Measurements from ENCODE around the gene AMMECR1.

Gene AMMECR1

GRCh38 chrX:110228453-110228852, 89.4 kb downstream of the AMMECR1 start:
- Histone ChIP-seq H3K27me3 (ENCODE audit: low read depth) (no peaks in the 10 kb centered on the region), H3K4me1 (peaks cover 10% of the 10 kb centered on the region), H3K36me3 (replicated peaks) (no peaks in the 10 kb centered on the region), H3K4me3 (no peak overlapping the region), H3K9me3 (no peaks in the 10 kb centered on the region)
- in situ Hi-C loops (cut with MboI; ENCODE audit: low sequenced_read_pairs) = no loop called here
- no peak for DNase-seq (ENCODE audit: low spot score in 2 of 2)

DNA sequence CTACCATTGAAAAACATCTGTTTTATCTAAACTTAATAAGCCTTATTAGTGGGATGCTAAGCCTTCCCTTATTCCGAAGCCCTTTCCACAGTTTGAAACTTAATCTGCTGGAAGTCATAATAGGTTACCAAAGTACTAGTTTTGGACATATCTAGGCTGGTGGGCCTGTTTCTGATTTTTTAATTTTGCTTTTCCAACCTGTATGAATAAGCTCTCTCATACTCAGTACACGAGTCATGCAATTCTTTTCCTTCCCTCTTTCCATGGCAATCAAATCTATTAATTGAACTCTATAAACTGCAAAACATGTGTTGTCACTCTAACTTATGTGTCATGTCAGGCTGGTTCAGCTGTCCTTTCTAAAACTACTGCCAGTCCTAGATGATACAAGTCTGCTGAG, 91.0 kb downstream of the AMMECR1 start:
- in situ Hi-C loops (cut with MboI; ENCODE audit: low sequenced_read_pairs) = no loop called here
- Histone ChIP-seq H3K4me1 (peaks cover 10% of the 10 kb centered on the region), H3K36me3 (replicated peaks) (no peaks in the 10 kb centered on the region), H3K9me3 (no peaks in the 10 kb centered on the region), H3K27me3 (ENCODE audit: low read depth) (no peaks in the 10 kb centered on the region), H3K4me3 (no peak overlapping the region)
- DNase-seq (ENCODE audit: low spot score in 2 of 2) = no peak

- no peaks in the 10 kb centered on the region for H3K36me3 ChIP-seq (replicated peaks)
- no peaks in the 10 kb centered on the region for H3K27me3 ChIP-seq (ENCODE audit: low read depth)
- H3K4me1 ChIP-seq = peaks cover 10% of the 10 kb centered on the region
- no peak for DNase-seq (ENCODE audit: low spot score in 2 of 2)
- H3K9me3 ChIP-seq = no peaks in the 10 kb centered on the region
- H3K4me3 ChIP-seq = no peak overlapping the region
- in situ Hi-C loops (cut with MboI; ENCODE audit: low sequenced_read_pairs) = no loop called here
These were observed 92.8 kb downstream of the AMMECR1 start for GRCh38 chrX:110224926-110225617.

GRCh38 chrX:110222497-110223257, 95.2 kb downstream of the AMMECR1 start:
- no peaks in the 10 kb centered on the region for H3K36me3 ChIP-seq (replicated peaks)
- peaks cover 4% of the 10 kb centered on the region; the same call in 1 of the 2 replicates for H3K4me1 ChIP-seq
- DNase-seq (ENCODE audit: low spot score in 2 of 2) = no peak
- H3K27me3 ChIP-seq (ENCODE audit: low read depth) = no peaks in the 10 kb centered on the region
- no peaks in the 10 kb centered on the region for H3K9me3 ChIP-seq
- H3K4me3 ChIP-seq = no peak overlapping the region
- in situ Hi-C loops (cut with MboI; ENCODE audit: low sequenced_read_pairs) = no loop called here

GRCh38 chrX:110219920-110220319, 98.0 kb downstream of the AMMECR1 start:
- no peaks in the 10 kb centered on the region for H3K27me3 ChIP-seq (ENCODE audit: low read depth)
- no peak overlapping the region for H3K4me3 ChIP-seq
- in situ Hi-C loops (cut with MboI; ENCODE audit: low sequenced_read_pairs) = no loop called here
- no peak for DNase-seq (ENCODE audit: low spot score in 2 of 2)
- H3K4me1 ChIP-seq = no peaks in the 10 kb centered on the region
- no peaks in the 10 kb centered on the region for H3K9me3 ChIP-seq
- H3K36me3 ChIP-seq (replicated peaks) = no peaks in the 10 kb centered on the region

GRCh38 chrX:110218591-110218990, 99.3 kb downstream of the AMMECR1 start:
- Histone ChIP-seq H3K27me3 (ENCODE audit: low read depth) (no peaks in the 10 kb centered on the region), H3K36me3 (replicated peaks) (no peaks in the 10 kb centered on the region), H3K4me1 (no peaks in the 10 kb centered on the region), H3K4me3 (no peak overlapping the region), H3K9me3 (no peaks in the 10 kb centered on the region)
- in situ Hi-C loops (cut with MboI; ENCODE audit: low sequenced_read_pairs) = no loop called here
- DNase-seq (ENCODE audit: low spot score in 2 of 2) = no peak

DNA sequence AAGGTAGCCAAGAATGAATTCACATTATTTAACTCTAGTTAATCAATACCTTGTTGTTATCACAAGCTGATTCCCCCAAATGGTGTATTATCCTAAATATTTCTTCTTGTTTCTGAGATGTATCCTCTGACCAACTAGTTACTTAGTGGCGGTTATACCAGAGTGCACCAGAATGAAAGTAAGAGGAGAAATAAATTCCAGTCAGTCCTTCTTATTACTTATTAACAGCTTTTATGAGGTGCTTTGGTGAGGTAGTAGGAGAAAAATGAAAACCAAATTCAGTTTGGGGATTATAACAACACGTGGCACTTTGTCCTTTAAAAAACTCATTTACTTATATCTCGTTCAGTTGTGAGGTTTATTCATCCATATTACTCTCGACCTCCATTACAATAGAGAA, 101.9 kb downstream of the AMMECR1 start:
- no peaks in the 10 kb centered on the region for H3K9me3 ChIP-seq
- H3K4me1 ChIP-seq = peaks cover 2% of the 10 kb centered on the region
- in situ Hi-C loops (cut with MboI; ENCODE audit: low sequenced_read_pairs) = no loop called here
- no peak overlapping the region for H3K4me3 ChIP-seq
- H3K36me3 ChIP-seq (replicated peaks) = no peaks in the 10 kb centered on the region
- no peaks in the 10 kb centered on the region for H3K27me3 ChIP-seq (ENCODE audit: low read depth)
- no peak for DNase-seq (ENCODE audit: low spot score in 2 of 2)

- DNase-seq (ENCODE audit: low spot score in 2 of 2) = no peak
- H3K4me1 ChIP-seq = peaks cover 8% of the 10 kb centered on the region
- H3K36me3 ChIP-seq (replicated peaks) = no peaks in the 10 kb centered on the region
- no peak overlapping the region for H3K4me3 ChIP-seq
- H3K27me3 ChIP-seq (ENCODE audit: low read depth) = no peaks in the 10 kb centered on the region
- H3K9me3 ChIP-seq = no peaks in the 10 kb centered on the region
- in situ Hi-C loops (cut with MboI; ENCODE audit: low sequenced_read_pairs) = no loop called here
These were observed 102.5 kb downstream of the AMMECR1 start for GRCh38 chrX:110215411-110215810.

- Histone ChIP-seq H3K9me3 (no peaks in the 10 kb centered on the region), H3K36me3 (replicated peaks) (no peaks in the 10 kb centered on the region), H3K4me3 (no peak overlapping the region), H3K27me3 (ENCODE audit: low read depth) (no peaks in the 10 kb centered on the region), H3K4me1 (peaks cover 15% of the 10 kb centered on the region)
- in situ Hi-C loops (cut with MboI; ENCODE audit: low sequenced_read_pairs) = no loop called here
- no peak for DNase-seq (ENCODE audit: low spot score in 2 of 2)
These were observed 103.2 kb downstream of the AMMECR1 start for GRCh38 chrX:110214684-110215083.

DNA sequence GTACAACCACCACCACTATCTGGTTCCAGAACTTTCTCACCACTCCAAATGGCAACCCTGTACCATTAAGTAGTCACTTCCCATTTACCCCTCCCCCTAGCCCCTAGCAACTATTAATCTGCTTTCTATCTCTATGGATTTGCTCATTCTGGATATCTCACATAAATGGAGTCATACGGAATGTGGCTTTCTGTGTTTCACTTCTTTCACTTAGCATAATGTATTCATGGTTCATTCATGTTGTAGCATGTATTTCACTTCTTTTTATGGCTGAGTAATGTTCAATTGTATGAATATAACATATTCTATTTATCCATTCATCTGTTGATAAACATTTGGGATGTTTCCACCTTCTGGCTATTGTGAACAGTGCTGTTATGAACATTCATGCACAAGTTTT, 104.7 kb downstream of the AMMECR1 start:
- Histone ChIP-seq H3K36me3 (replicated peaks) (no peaks in the 10 kb centered on the region), H3K4me1 (peaks cover 17% of the 10 kb centered on the region), H3K4me3 (no peak overlapping the region), H3K9me3 (no peaks in the 10 kb centered on the region), H3K27me3 (ENCODE audit: low read depth) (no peaks in the 10 kb centered on the region)
- in situ Hi-C loops (cut with MboI; ENCODE audit: low sequenced_read_pairs) = no loop called here
- DNase-seq (ENCODE audit: low spot score in 2 of 2) = no peak

DNA sequence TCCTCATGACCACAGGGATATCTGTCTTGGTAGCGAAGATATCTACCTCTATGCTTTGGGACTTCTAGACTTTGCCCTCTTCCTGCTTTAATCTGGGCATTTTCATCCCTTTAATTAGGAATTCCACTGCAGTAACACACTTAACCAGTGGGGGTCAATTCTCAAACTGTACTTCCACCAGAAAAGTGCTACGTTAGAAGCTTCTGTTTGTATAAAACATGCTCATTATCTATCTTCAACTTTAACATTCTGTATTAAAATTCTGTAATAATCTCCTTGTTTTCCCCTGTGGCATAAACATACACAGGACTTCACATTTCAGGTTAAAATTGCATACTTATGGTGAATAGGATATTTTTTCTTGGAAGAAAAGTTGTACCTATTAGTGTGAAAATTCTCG, 105.6 kb downstream of the AMMECR1 start:
- in situ Hi-C loops (cut with MboI; ENCODE audit: low sequenced_read_pairs) = no loop called here
- Histone ChIP-seq H3K4me3 (no peak overlapping the region), H3K36me3 (replicated peaks) (no peaks in the 10 kb centered on the region), H3K27me3 (ENCODE audit: low read depth) (no peaks in the 10 kb centered on the region), H3K4me1 (peaks cover 17% of the 10 kb centered on the region), H3K9me3 (no peaks in the 10 kb centered on the region)
- peak in 1 of 2 experiments; percentile 26 for DNase-seq (ENCODE audit: low spot score in 2 of 2)

GRCh38 chrX:110211340-110211739, 106.5 kb downstream of the AMMECR1 start:
- Histone ChIP-seq H3K27me3 (ENCODE audit: low read depth) (no peaks in the 10 kb centered on the region), H3K4me1 (peaks cover 17% of the 10 kb centered on the region), H3K9me3 (no peaks in the 10 kb centered on the region), H3K36me3 (replicated peaks) (no peaks in the 10 kb centered on the region), H3K4me3 (no peak overlapping the region)
- no peak for DNase-seq (ENCODE audit: low spot score in 2 of 2)
- in situ Hi-C loops (cut with MboI; ENCODE audit: low sequenced_read_pairs) = no loop called here

DNA sequence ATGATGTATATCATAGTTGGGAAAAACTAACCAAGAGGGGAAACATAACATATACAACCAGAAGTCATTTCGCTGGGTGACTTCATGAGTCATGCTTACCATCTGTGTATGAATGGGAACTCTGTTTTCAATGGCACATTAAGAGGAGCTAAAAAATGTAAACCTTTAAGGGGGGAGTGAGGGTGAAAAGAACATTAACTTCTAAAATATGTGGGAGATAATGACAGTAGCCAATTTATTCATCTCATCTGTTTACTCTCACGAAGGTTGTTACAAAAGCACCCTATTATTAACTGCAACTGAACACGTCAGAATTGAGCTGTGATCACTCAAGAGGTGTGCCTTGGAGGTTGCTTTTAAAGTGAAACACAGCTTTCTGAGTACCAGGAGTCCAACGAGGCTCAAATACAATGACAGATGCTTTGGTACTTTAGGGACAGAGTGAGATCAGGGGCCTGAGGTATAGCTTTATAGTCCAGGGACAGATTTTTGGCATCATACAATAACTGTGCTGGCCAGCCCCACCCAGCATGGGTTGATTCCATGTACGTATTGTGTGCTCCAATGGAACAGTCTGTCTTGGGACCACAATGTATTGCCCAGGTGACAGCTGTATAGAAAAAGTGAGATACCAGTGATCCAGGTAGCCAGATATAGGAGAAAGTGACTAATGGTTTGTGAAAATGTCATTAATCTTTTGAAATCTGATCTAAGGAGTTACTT, 107.3 kb downstream of the AMMECR1 start:
- Histone ChIP-seq H3K27me3 (ENCODE audit: low read depth) (no peaks in the 10 kb centered on the region), H3K36me3 (replicated peaks) (no peaks in the 10 kb centered on the region), H3K4me1 (peaks cover 17% of the 10 kb centered on the region), H3K4me3 (no peak overlapping the region), H3K9me3 (no peaks in the 10 kb centered on the region)
- DNase-seq (ENCODE audit: low spot score in 2 of 2) = peak in 1 of 2 experiments; percentile 20
- in situ Hi-C loops (cut with MboI; ENCODE audit: low sequenced_read_pairs) = no loop called here

DNA sequence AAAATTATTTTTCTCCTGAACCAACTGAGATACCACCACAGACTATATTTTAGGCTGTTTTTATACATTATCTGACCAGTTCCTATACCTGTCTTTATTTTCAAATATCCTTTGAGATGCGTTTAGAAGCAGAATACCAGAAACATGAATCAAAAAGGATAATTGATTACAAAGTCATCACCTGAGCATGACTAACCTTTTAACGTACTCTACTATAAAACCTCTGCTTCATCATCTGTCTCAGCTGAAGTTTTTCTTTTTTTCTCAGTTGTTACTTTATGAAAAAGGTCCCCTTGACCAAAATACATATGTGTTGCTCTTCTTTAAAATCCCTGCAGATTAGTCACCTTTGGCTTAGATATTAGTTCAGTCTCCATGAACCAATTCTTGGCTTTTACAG, 109.8 kb downstream of the AMMECR1 start:
- H3K9me3 ChIP-seq = no peaks in the 10 kb centered on the region
- in situ Hi-C loops (cut with MboI; ENCODE audit: low sequenced_read_pairs) = no loop called here
- no peaks in the 10 kb centered on the region for H3K27me3 ChIP-seq (ENCODE audit: low read depth)
- peaks cover 17% of the 10 kb centered on the region for H3K4me1 ChIP-seq
- H3K36me3 ChIP-seq (replicated peaks) = no peaks in the 10 kb centered on the region
- no peak for DNase-seq (ENCODE audit: low spot score in 2 of 2)
- no peak overlapping the region for H3K4me3 ChIP-seq

Data from HAP-1 (cell line).